Natural killer cell (primary cell): ENCODE results near the gene FAM3D. TPM values are rescaled to one million over a fixed set of nuclear protein-coding genes. Genes with fewer than 3 reads are reported as not detected.

Source experiments
- ATAC-seq, 3 donors: fragments of 150-1000 bp in 2 of 3; fragments of 200-7000 bp in 1 of 3; cut with Tn5 transposase; 1 replicate in 1 of 3; 2 replicates in 2 of 3; pipeline ENCODE4 v1.10.0; 2021; ENCODE audit warnings: mild to moderate bottlenecking in 2 of 3, moderate library complexity in 2 of 3
- DNase-seq, 2 donors: peaks; one replicate each; pipeline versions ENCODE4 v3.0.0 to v3.0.0-alpha.2; 2013 to 2021; ENCODE audit warnings: mixed read lengths in 1 of 2
- H3K27ac ChIP-seq: one replicate; pipeline ENCODE4 v1.5.1; 2013; ENCODE audit warnings: mild to moderate bottlenecking, low read length
- H3K27me3 ChIP-seq: one replicate; pipeline ENCODE4 v1.6.1; 2013; ENCODE audit warnings: low read length; ENCODE audit not compliant: control insufficient read depth, insufficient read depth
- H3K36me3 ChIP-seq: one replicate; pipeline ENCODE4 v1.6.1; 2013; ENCODE audit warnings: low read length; ENCODE audit not compliant: control insufficient read depth, insufficient read depth
- H3K4me1 ChIP-seq: one replicate; pipeline ENCODE4 v1.6.1; 2013; ENCODE audit warnings: low read length; ENCODE audit not compliant: control insufficient read depth, insufficient read depth
- H3K4me3 ChIP-seq: one replicate; pipeline ENCODE4 v1.5.1; 2013; ENCODE audit warnings: low read length
- H3K9me3 ChIP-seq: one replicate; pipeline ENCODE4 v1.6.1; 2013; ENCODE audit warnings: low read length; ENCODE audit not compliant: control insufficient read depth, insufficient read depth
- H3K27ac Mint-ChIP-seq, 2 donors: one replicate each; pipeline ENCODE4 v1.8.0; 2022; ENCODE audit warnings: mild to moderate bottlenecking in 2 of 2, mixed read lengths in 2 of 2, moderate library complexity in 1 of 2
- H3K27me3 Mint-ChIP-seq, 2 donors: one replicate each; pipeline ENCODE4 v1.8.0; 2022; ENCODE audit warnings: low read depth in 2 of 2, mixed read lengths in 2 of 2
- H3K36me3 Mint-ChIP-seq: one replicate; pipeline ENCODE4 v1.8.0; 2022; ENCODE audit warnings: mixed read lengths
- H3K4me1 Mint-ChIP-seq, 2 donors: one replicate each; pipeline ENCODE4 v1.8.0; 2022; ENCODE audit warnings: mixed read lengths in 2 of 2
- H3K4me3 Mint-ChIP-seq: one replicate; pipeline ENCODE4 v1.8.0; 2022; ENCODE audit warnings: mild to moderate bottlenecking, moderate library complexity, mixed read lengths
- H3K9me3 Mint-ChIP-seq, 2 donors: one replicate each; pipeline ENCODE4 v1.8.0; 2022; ENCODE audit warnings: mixed read lengths in 2 of 2
- WGBS: methylation state at CpG from one replicate; pipeline ENCODE4 v1.1.7; 2013; ENCODE audit warnings: missing lambda C conversion rate; ENCODE audit not compliant: insufficient coverage; 5-methylcytosine and 5-hydroxymethylcytosine counted together
- intact Hi-C: fragments of 100-400 bp; cut with micrococcal nuclease; formaldehyde crosslinking; loops from one replicate; pipeline ENCODE4 v1.14.2; 2022
- total RNA-seq, 4 donors: library from RNA; stranded (reverse); fragments of 120-200 nt in 1 of 4; gene quantifications; one replicate each; pipeline versions ENCODE4 v1.2.3 to v1.2.4, GENCODE V29; 2013 to 2022
- TF ChIP-seq, protein P1 (sequence below): fragments of 200-600 bp; IDR thresholded peaks from one replicate; pipeline ENCODE4 v1.8.0; 2022; ENCODE audit warnings: antibody characterized with exemption

FAM3D gene
- total RNA-seq, 3 donors from 2014 or later (not counting 1 experiment from before 2014, with no cell fraction given): not detected

DNA sequence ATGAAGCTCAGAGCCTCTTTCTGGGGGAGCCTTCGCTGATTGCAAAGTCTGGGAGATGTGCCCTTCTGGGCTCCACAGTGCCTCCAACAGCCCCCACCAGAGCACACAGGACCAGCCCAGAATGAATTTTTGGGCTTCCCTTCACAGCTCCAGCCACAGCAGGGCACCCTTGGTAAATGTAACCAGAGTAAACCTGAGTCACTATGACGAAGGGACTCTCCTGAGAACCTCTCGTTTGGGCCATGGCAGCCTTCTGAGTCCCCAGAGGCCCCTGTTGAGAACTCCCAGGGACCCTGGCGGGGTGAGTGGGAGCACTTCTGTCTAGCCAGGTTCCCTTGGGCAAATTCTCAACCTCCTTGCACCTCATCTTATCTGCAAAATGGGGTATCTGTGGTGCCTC lies 20.8 kb downstream of the FAM3D start:
- Mint-ChIP-seq H3K36me3 (no peaks in the 10 kb centered on the region), H3K4me3 (no peak overlapping the region)

DNA sequence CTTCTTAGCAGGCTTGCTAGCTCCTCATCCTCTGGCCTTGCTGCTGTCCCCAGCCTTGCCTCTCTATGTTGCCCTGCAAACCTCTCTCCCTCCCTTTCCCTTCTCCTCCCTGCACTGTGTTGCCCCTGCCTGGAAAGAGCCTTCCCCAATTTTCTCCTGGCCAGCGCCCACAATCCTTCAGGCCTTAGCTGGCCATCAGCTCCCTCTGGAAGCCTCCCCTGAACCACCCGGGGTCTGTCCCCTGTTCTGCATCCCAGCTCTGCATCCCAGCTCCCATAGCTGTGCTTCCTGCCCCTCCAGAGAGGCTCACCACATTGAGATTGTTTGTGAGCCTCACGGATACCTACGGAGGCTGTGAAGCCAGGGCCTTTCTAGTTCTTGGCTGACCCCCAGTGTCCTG lies 23.7 kb downstream of the FAM3D start:
- intact Hi-C loops: no loop called here

More for the DNA sequence above, 20.8 kb downstream of the FAM3D start:
- Histone ChIP-seq H3K4me3 (no peak overlapping the region), H3K36me3 (no peaks in the 10 kb centered on the region), H3K27me3 (no peaks in the 10 kb centered on the region), H3K27ac (no peak overlapping the region), H3K4me1 (no peaks in the 10 kb centered on the region), H3K9me3 (no peaks in the 10 kb centered on the region)
- TF ChIP-seq, protein P1, sequence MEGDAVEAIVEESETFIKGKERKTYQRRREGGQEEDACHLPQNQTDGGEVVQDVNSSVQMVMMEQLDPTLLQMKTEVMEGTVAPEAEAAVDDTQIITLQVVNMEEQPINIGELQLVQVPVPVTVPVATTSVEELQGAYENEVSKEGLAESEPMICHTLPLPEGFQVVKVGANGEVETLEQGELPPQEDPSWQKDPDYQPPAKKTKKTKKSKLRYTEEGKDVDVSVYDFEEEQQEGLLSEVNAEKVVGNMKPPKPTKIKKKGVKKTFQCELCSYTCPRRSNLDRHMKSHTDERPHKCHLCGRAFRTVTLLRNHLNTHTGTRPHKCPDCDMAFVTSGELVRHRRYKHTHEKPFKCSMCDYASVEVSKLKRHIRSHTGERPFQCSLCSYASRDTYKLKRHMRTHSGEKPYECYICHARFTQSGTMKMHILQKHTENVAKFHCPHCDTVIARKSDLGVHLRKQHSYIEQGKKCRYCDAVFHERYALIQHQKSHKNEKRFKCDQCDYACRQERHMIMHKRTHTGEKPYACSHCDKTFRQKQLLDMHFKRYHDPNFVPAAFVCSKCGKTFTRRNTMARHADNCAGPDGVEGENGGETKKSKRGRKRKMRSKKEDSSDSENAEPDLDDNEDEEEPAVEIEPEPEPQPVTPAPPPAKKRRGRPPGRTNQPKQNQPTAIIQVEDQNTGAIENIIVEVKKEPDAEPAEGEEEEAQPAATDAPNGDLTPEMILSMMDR: no peak
- no peak for DNase-seq
- H3K9me3 Mint-ChIP-seq: no peaks in the 10 kb centered on the region
- ATAC-seq: no peak
- H3K4me1 Mint-ChIP-seq: peaks cover 0 to 2% of the 10 kb centered on the region in 2 donors
- 81% methylated on average over 4 of the region's 4 CpGs for WGBS
- intact Hi-C loops: no loop called here
- no peak overlapping the region for H3K27ac Mint-ChIP-seq
- no peaks in the 10 kb centered on the region for H3K27me3 Mint-ChIP-seq

DNA sequence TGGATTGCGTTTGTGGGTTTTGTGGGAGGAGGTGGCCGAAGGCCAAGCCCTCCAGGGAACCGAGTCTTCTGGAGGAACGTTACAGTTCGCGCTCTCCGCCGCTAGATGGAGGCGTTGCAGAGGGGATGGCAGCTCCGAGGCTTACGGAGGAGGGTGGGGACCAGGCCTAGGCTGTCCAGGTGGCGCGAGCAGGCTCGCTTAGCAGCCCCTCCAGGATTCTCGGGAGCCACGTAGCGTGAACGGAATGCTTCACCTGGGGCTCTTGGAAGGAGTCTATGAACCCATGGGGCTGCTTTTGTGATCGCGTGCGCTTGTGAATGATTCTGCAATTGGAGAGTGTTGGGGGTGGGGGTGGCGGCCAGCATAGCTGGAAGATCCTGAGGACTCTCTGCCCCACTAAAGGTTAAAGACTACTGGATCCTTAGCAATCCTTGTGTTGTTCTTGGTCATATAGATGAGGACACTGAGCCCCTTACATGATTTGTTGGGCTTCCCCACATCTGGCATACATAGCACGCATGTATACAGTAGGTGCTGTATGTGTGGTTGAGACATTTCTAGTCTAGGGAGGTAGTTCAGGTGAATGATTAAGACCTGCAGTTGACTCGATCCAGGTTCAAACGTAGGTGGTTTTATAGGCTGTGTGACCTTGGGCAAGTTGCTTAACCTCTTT lies 25.7 kb downstream of the FAM3D start:
- peaks cover 0 to 6% of the 10 kb centered on the region in 2 donors for H3K4me1 Mint-ChIP-seq
- H3K36me3 Mint-ChIP-seq: no peaks in the 10 kb centered on the region
- no peak overlapping the region for H3K4me3 Mint-ChIP-seq
- Histone ChIP-seq H3K36me3 (no peaks in the 10 kb centered on the region), H3K4me3 (no peak overlapping the region), H3K27me3 (no peaks in the 10 kb centered on the region), H3K4me1 (no peaks in the 10 kb centered on the region), H3K9me3 (no peaks in the 10 kb centered on the region), H3K27ac (no peak overlapping the region)
- ATAC-seq (peak; percentile 60 to 90 (median 72)), DNase-seq (peak; percentile 32 to 57)
- H3K27ac Mint-ChIP-seq: no peak overlapping the region
- H3K27me3 Mint-ChIP-seq: no peaks in the 10 kb centered on the region
- TF ChIP-seq, protein P1: peak; percentile 63
- no peaks in the 10 kb centered on the region for H3K9me3 Mint-ChIP-seq
- intact Hi-C loops: loop anchor here (2.0 kb wide), 1 partner anchor 412 kb away; no protein-coding TSS in a partner anchor
- WGBS: 27% methylated on average over 25 of the region's 25 CpGs

More for the DNA sequence above, 23.7 kb downstream of the FAM3D start:
- Histone ChIP-seq H3K4me1 (no peaks in the 10 kb centered on the region), H3K27me3 (no peaks in the 10 kb centered on the region), H3K36me3 (no peaks in the 10 kb centered on the region), H3K9me3 (no peaks in the 10 kb centered on the region), H3K4me3 (no peak overlapping the region), H3K27ac (no peak overlapping the region)
- H3K27ac Mint-ChIP-seq: no peak overlapping the region
- DNase-seq (no peak), ATAC-seq (no peak)
- H3K4me1 Mint-ChIP-seq: peaks cover 0 to 6% of the 10 kb centered on the region in 2 donors
- H3K36me3 Mint-ChIP-seq: no peaks in the 10 kb centered on the region
- no peaks in the 10 kb centered on the region for H3K27me3 Mint-ChIP-seq
- no peak overlapping the region for H3K4me3 Mint-ChIP-seq
- TF ChIP-seq, protein P1: no peak
- 91% methylated on average over 4 of the region's 4 CpGs for WGBS
- H3K9me3 Mint-ChIP-seq: no peaks in the 10 kb centered on the region
